AG10803 (cell line): ENCODE data around the gene C21orf91.
"Not testable (repeated sequence)": the region's sequence is repeated elsewhere in the genome, so short reads cannot be mapped to it uniquely, and the experiment has no call there.

ENCODE experiments used
- DNase-seq: peaks from one replicate; pipeline ENCODE4 v3.0.0; 2010; ENCODE audit warnings: low read depth
- H3K4me3 ChIP-seq: 2 replicates; pipeline ENCODE4 v1.5.1; 2011; ENCODE audit warnings: mild to moderate bottlenecking, low read length, control low read depth
- CTCF ChIP-seq: conservative IDR thresholded peaks from 2 replicates; pipeline ENCODE4 v1.5.1; 2011; ENCODE audit warnings: mild to moderate bottlenecking, low read length, control low read depth, inconsistent platforms

C21orf91 gene

GRCh38 chr21:17780539-17780938, 38.6 kb downstream of the C21orf91 start:
- no peak overlapping the region for H3K4me3 ChIP-seq
- no peak for DNase-seq
- no peak for TF ChIP-seq CTCF

GRCh38 chr21:17779980-17780379, 39.2 kb downstream of the C21orf91 start:
- no peak for DNase-seq
- no peak overlapping the region for H3K4me3 ChIP-seq
- TF ChIP-seq CTCF = no peak

GRCh38 chr21:17779496-17779895, 39.7 kb downstream of the C21orf91 start:
- no peak for DNase-seq
- H3K4me3 ChIP-seq = no peak overlapping the region
- no peak for TF ChIP-seq CTCF

GRCh38 chr21:17777072-17777765, 41.9 kb downstream of the C21orf91 start:
- no peak for DNase-seq
- H3K4me3 ChIP-seq = no peak overlapping the region
- TF ChIP-seq CTCF = no peak

- TF ChIP-seq CTCF = no peak
- no peak overlapping the region for H3K4me3 ChIP-seq
These were observed 43.6 kb downstream of the C21orf91 start for GRCh38 chr21:17775431-17776126.

GRCh38 chr21:17775021-17775420, 44.1 kb downstream of the C21orf91 start:
- DNase-seq = not testable (repeated sequence)

More at GRCh38 chr21:17775431-17776126, 43.6 kb downstream of the C21orf91 start:
- DNase-seq = no peak

GRCh38 chr21:17769447-17769845, 49.7 kb downstream of the C21orf91 start:
- no peak for DNase-seq
- H3K4me3 ChIP-seq = no peak overlapping the region
- TF ChIP-seq CTCF = no peak

More at GRCh38 chr21:17775021-17775420, 44.1 kb downstream of the C21orf91 start:
- not testable (repeated sequence) for H3K4me3 ChIP-seq
